ENCODE measurements around the gene FARP2. TPM values are rescaled to one million over a fixed set of nuclear protein-coding genes. Genes with fewer than 3 reads are reported as not detected.

FARP2 gene
- total RNA-seq, 2 experiments from 2014 or later: 17.2 to 18.3 TPM

GRCh38 chr2:241366678-241367077 is 10.6 kb downstream of the FARP2 start:
- Histone ChIP-seq H3K27ac (ENCODE audit: low read depth in 1 of 2, low read length in 2 of 2) (no peak overlapping the region), H3K9me3 (ENCODE audit: control insufficient read depth in 1 of 2, insufficient read depth in 1 of 2, low read length in 2 of 2) (no peaks in the 10 kb centered on the region), H3K4me1 (ENCODE audit: insufficient read depth, low read length) (no peaks in the 10 kb centered on the region), H3K4me3 (ENCODE audit: low read length) (no peak overlapping the region), H3K36me3 (ENCODE audit: insufficient read depth, low read length) (peaks cover 3% of the 10 kb centered on the region), H3K27me3 (ENCODE audit: control insufficient read depth in 1 of 2, insufficient read depth in 2 of 2, low read length in 2 of 2) (no peaks in the 10 kb centered on the region)
- DNase-seq: no peak
- intact Hi-C loops (cut with DNase I, micrococcal nuclease): no loop called here
- no peak for TF ChIP-seq CTCF (IDR thresholded peaks at IDR 0.05)
- no peaks in the 10 kb centered on the region for H3K4me1 Mint-ChIP-seq (ENCODE audit: low read depth)
- no peak overlapping the region for H3K4me3 Mint-ChIP-seq
- H3K36me3 Mint-ChIP-seq (ENCODE audit: low read depth): no peaks in the 10 kb centered on the region
- no peak for ATAC-seq (ENCODE audit: poor library complexity)
- H3K9me3 Mint-ChIP-seq: no peaks in the 10 kb centered on the region
- POLR2A ChIA-PET: no interaction called here
- CTCF ChIA-PET: no interaction called here
- H3K27ac Mint-ChIP-seq: no peak overlapping the region
- H3K27me3 Mint-ChIP-seq: no peaks in the 10 kb centered on the region

- CTCF ChIA-PET: no interaction called here
- ATAC-seq (ENCODE audit: poor library complexity): no peak
Observed at GRCh38 chr2:241368643-241369042, 12.6 kb downstream of the FARP2 start.

GRCh38 chr2:241372361-241372992 is 16.4 kb downstream of the FARP2 start:
- Histone ChIP-seq H3K36me3 (ENCODE audit: insufficient read depth, low read length) (no peaks in the 10 kb centered on the region), H3K4me1 (ENCODE audit: insufficient read depth, low read length) (no peaks in the 10 kb centered on the region), H3K4me3 (ENCODE audit: low read length) (no peak overlapping the region), H3K9me3 (ENCODE audit: control insufficient read depth in 1 of 2, insufficient read depth in 1 of 2, low read length in 2 of 2) (peaks cover 0 to 4% of the 10 kb centered on the region in 2 experiments), H3K27ac (ENCODE audit: low read depth in 1 of 2, low read length in 2 of 2) (no peak overlapping the region), H3K27me3 (ENCODE audit: control insufficient read depth in 1 of 2, insufficient read depth in 2 of 2, low read length in 2 of 2) (no peaks in the 10 kb centered on the region)
- no peaks in the 10 kb centered on the region for H3K9me3 Mint-ChIP-seq
- TF ChIP-seq CTCF (IDR thresholded peaks at IDR 0.05): no peak
- peaks cover 26% of the 10 kb centered on the region for H3K36me3 Mint-ChIP-seq (ENCODE audit: low read depth)
- DNase-seq (no peak), ATAC-seq (ENCODE audit: poor library complexity) (no peak)
- POLR2A ChIA-PET: no interaction called here
- no peaks in the 10 kb centered on the region for H3K27me3 Mint-ChIP-seq
- no peaks in the 10 kb centered on the region for H3K4me1 Mint-ChIP-seq (ENCODE audit: low read depth)
- no peak overlapping the region for H3K4me3 Mint-ChIP-seq
- H3K27ac Mint-ChIP-seq: no peak overlapping the region
- CTCF ChIA-PET: no interaction called here
- intact Hi-C loops (cut with DNase I, micrococcal nuclease): no loop called here

More at GRCh38 chr2:241368643-241369042, 12.6 kb downstream of the FARP2 start:
- POLR2A ChIA-PET: no interaction called here
- no peak overlapping the region for H3K4me3 ChIP-seq (ENCODE audit: low read length)
- no peak for TF ChIP-seq CTCF (IDR thresholded peaks at IDR 0.05)
- H3K27me3 ChIP-seq (ENCODE audit: control insufficient read depth in 1 of 2, insufficient read depth in 2 of 2, low read length in 2 of 2): no peaks in the 10 kb centered on the region
- H3K4me1 ChIP-seq (ENCODE audit: insufficient read depth, low read length): no peaks in the 10 kb centered on the region
- H3K4me1 Mint-ChIP-seq (ENCODE audit: low read depth): no peaks in the 10 kb centered on the region
- intact Hi-C loops (cut with DNase I, micrococcal nuclease): no loop called here
- H3K36me3 ChIP-seq (ENCODE audit: insufficient read depth, low read length): peaks cover 3% of the 10 kb centered on the region
- H3K9me3 Mint-ChIP-seq: no peaks in the 10 kb centered on the region
- H3K36me3 Mint-ChIP-seq (ENCODE audit: low read depth): peaks cover 5% of the 10 kb centered on the region
- no peaks in the 10 kb centered on the region for H3K27me3 Mint-ChIP-seq
- no peak for DNase-seq
- no peak overlapping the region for H3K27ac Mint-ChIP-seq
- no peak overlapping the region for H3K27ac ChIP-seq (ENCODE audit: low read depth in 1 of 2, low read length in 2 of 2)
- H3K4me3 Mint-ChIP-seq: no peak overlapping the region
- no peaks in the 10 kb centered on the region for H3K9me3 ChIP-seq (ENCODE audit: control insufficient read depth in 1 of 2, insufficient read depth in 1 of 2, low read length in 2 of 2)
